ENCODE data around the gene OSBPL1A.

- TF ChIP-seq CTCF (IDR thresholded peaks at IDR 0.05) (no peak), POLR2A (IDR thresholded peaks at IDR 0.05) (no peak)
Measured at GRCh38 chr18:24219561-24220317, 177.9 kb downstream of the OSBPL1A start.

All from Peyer's patch (tissue), 4 donors.